ENCODE measurements around the gene FRY.
"Not testable (repeated sequence)": the region's sequence is repeated elsewhere in the genome, so short reads cannot be mapped to it uniquely, and the experiment has no call there.

Gene FRY

DNA sequence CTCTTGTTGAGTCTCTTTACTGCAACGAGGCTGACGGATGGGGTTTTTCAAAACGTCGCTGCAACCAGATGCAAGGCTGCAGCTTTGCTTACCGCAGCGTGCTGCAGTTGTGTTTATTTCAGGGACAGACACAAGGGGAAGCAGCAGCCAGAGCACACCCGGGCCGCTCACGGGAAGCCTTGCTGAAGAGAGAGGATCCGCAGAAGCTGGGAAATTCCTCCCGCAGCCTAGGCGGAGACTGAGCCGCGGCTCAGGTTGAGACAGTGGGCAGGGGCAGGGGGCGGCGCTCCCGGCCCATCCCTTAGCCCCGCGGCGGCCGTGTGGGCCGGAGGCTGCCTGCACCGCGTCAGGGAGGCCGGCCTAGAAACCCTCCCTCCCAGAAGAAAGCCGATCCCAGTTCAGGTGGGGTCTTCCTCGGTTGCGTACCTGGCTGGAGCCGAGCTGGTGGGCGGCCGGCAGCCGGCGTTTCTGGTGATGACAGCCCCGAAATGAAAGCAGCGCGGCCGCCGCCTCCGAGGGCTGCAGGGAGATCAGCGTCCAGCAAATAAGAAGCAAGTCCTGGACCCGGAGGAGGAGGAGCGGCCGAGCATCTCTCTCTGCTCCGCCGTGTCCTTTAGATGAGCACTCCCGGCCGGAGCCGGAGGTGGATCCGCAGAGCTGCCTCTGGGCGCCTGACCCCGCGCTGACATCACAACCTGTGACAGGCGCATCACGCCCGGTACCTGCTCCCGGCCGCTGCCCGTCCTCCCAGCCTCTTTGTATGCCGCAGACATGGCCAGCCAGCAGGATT lies at the start of gene FRY:
Gene FRY (plus strand): TSS at position 750 of the 790 bp plus-strand sequence. CDS start 22 bp downstream, at position 772.
- peak in 1 of 3 donors; percentile 17 for DNase-seq (ENCODE audit: low read depth in 3 of 3, low spot score in 1 of 3)

DNA sequence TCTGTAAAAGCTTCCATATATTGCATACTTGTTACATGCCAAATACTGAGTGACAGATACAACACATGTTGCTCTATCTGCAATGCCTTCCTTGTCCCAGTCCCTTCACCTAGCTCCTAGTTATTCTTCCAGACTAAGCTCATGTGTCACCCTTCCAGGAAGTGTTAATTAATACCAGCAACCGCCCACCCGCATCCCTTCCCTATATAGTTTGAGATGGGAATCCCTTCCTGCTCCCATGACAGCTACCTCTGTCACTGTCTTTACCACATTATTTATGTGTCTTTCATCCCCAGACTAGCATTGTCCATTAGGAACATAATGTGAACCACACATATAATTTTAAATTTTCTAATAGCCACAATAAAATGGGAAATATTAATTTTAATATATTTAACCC lies 49.5 kb upstream of the FRY start:
- no peak for DNase-seq (ENCODE audit: low read depth in 3 of 3, low spot score in 1 of 3)

DNA sequence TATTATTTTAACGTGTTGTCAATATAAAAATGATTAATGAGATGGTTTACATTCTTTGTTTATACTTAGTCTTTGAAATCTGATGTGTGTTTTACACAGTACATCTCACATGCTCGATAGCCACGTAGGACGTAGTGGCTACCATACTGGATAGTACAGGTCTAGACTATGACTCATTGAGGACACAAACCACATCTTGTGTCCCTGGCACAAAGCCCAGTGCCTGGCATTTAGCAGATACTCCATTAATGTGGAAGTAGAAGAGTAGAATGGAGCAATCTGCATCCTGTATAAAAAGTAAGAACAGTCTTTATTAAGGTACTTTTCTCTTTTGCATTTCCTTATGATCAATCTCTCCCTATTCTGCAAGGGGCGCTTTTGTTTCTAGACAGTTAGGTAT lies 49.0 kb upstream of the FRY start:
- no peak for DNase-seq (ENCODE audit: low read depth in 3 of 3, low spot score in 1 of 3)

DNA sequence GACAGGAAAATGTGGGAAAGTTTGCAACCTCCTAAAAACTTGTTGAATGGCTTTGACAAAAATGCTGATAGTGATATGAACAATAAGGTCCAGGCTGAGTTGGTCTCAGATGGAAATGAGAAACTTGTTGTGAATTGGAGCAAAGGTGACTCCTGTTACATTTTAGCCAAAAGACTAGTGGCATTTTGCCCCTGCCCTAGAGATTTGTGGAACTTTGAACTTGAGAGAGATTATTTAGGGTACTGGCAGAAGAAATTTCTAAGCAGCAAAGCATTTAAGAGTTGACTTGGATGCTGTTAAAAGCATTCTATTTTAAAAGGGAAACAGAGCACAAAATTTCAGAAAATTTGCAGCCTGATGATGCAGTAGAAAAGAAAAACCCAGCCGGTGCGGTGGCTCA lies 47.9 kb upstream of the FRY start:
- not testable (repeated sequence) for DNase-seq (ENCODE audit: low read depth in 3 of 3, low spot score in 1 of 3)

DNA sequence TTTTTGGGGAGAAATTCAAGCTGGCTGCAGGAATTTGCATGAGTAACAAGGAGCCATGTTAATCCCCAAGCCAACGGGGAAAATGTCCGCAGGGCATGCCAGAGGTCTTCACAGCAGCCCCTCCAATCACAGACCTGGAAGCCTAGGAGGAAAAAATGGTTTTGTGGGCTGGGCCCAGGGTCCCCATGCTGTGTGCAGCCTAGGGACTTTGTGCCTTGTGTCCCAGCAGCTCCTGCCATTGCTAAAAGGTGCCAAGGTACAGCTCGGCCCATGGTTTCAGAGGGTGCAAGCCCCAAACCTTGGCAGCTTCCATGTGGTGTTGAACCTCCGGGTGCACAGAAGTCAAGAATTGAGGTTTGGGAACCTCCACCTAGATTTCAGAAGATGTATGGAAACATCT lies 47.2 kb upstream of the FRY start:
- not testable (repeated sequence) for DNase-seq (ENCODE audit: low read depth in 3 of 3, low spot score in 1 of 3)

DNA sequence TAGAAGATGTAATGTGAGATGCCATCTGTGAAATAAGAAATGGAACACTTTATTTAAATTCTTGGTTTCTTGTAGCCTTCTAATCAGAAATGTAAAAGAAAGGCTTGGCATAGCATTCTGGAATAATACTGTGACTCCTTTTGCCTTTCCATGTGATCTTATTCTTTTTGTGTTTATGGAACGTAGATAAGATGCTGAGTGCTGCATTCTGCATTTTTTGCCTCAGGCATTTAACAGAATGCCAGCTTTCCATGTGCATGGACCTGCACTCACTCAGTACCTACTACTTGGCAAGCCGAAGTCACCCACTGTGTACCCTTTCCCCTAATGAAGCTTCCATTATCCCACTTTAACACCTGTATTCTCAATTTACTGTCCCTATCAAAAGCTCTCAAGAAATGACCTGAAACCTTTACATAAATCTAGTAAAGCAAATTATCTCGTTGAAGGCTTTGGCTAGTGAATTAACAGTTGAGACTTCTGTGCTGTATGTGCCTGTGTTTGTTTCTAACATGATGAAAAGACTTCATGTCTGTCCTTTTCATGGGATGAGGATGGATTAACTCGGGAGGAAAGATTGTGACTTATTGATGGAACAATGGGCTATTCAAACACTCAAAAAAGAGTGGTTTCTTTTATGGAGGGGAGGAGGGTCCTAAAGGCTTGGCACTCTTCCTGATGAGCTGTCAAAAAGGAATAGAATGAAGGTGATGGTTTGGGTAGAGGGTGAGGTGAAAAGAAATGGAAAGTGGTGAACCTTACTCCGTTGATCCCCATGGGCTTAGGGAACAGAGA lies 44.7 kb upstream of the FRY start:
- DNase-seq (ENCODE audit: low read depth in 3 of 3, low spot score in 1 of 3): no peak

DNA sequence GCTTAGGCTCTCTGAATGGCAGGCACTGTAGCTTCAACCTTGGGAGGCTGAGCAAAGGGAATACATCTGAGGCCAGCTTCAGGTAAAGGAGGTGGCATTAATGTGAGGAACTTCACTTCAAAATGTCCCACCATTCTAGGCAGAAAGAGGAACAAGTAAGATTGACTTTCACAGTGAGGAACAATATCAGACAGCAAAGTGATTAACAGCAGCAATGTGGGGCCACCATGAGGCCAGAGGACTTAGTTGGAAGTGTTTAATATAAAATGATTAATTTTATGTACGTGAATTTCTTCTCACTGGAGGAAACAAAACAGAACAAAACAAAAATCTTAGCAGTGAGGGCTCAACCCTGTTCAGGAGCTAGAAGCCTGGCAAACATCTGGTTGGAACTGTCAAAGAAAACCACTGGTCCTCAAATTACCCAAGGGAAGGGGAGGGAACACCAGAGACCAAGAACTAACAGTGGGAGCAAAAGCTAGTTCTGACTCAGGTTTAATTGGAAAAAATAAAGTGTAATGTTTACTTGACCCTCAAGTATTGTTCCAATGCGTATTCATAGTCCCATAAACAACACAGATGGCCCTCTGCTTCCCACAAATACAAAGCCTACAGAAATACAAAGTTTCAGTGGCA lies 43.9 kb upstream of the FRY start:
- no peak for DNase-seq (ENCODE audit: low read depth in 3 of 3, low spot score in 1 of 3)

DNA sequence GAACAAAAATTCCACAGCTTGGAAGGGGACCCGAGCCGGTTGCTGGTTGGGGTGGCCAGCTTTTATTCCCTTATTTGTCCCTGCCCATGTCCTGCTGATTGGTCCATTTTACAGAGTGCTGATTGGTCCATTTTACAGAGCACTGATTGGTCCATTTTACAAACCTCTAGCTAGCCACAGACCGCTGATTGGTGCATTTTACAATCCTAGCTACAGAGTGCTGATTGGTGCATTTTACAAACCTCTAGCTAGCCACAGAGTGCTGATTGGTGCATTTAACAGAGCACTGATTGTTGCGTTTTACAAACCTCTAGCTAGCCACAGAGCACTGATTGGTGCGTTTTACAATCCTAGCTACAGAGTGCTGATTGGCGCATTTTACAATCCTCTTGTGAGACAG lies 37.2 kb upstream of the FRY start:
- not testable (repeated sequence) for DNase-seq (ENCODE audit: low read depth in 3 of 3, low spot score in 1 of 3)

DNA sequence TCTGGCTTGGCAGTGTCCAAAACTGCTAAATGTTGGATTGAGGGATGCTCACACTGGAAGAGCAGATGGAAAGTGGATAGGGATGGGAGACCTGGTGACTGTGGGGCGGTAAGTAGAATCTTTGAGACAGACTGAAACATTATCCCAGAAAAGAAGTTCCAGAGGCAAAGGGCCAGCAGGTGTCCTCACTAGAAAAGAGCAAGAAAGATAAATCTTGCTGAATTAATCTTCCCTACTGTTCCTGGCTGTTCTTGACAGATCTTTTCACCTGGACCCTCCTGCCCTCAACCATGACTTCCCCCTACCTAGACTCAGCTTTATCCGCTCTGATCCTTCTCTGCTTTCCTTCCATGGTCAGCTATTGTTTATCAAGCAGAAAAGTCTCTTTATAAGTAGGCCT lies 35.0 kb upstream of the FRY start:
- no peak for DNase-seq (ENCODE audit: low read depth in 3 of 3, low spot score in 1 of 3)

DNA sequence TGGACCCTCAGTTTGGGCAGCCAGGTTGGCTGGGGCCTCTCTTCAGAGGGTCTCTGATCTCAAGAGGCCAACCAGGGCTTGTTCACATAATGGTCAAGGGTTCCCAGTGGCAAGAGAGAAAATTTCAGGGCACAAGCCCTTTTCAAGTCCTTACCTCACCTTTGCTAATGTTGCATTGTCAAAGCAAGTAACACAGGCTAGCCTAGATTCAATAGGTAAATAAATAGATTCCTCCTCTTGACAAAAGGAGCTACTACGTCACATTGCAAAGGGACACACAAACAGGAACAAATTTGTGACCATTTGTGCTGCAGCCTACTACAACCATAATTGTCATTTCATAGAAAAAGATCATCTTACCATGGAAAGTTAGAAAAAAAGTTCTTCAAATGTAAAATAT lies 33.9 kb upstream of the FRY start:
- DNase-seq (ENCODE audit: low read depth in 3 of 3, low spot score in 1 of 3): no peak

DNA sequence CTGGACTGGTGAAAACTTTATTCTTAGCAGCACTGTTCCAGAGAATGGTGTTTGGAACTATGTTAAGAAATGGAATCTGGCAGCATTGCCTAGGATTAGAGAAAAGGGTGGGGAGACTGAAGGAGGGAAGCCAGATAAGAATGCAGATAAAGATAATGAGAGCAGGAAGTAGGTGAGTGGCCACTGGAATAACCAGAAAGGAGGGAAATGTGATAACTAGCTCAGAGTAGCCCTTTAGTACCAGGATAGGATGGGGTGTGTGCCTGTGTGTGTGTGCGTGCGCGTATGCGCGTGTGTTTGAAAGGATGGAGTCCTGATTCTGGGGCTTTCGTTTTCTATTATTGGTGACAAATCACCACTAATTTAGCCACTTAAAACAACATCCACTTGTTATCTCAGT lies 33.4 kb upstream of the FRY start:
- DNase-seq (ENCODE audit: low read depth in 3 of 3, low spot score in 1 of 3): no peak

DNA sequence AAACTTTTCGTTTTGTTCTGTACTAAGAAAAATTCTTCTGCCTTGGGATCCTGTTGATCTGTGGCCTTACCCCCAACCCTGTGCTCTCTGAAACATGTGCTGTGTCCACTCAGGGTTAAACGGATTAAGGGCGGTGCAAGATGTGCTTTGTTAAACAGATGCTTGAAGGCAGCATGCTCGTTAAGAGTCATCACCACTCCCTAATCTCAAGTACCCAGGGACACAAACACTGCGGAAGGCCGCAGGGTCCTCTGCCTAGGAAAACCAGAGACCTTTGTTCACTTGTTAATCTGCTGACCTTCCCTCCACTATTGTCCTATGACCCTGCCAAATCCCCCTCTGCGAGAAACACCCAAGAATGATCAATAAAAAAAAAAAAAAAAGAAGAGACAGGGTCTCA lies 30.8 kb upstream of the FRY start:
- not testable (repeated sequence) for DNase-seq (ENCODE audit: low read depth in 3 of 3, low spot score in 1 of 3)

DNA sequence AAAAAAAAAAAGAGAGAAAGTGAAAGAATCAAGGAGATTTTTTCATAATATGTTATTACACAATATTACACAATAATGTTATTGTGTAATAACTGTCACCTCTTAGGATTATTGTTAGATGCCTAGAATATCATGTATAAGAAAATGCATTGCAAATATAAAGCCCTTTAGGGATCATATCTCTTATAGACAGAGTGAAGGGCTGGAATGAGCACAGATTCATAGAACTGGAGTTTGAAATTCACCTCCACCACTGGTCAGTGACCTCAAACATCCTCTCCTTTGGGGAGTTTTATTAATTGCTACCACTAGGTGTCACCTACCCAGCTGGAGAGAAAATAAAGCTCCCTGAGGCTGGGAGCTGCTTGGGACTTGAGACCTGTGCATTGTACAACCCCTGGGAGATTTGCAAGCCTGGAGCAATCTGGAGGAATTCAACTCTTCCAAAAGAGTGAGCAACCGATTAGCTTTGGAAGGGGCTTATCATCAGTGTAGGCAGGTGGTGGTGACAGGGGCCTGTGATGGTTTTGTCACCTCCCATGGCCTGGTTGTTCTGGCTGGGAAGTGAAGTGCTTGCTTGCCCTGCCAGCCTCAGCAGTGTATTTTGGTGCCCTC lies 30.3 kb upstream of the FRY start:
- DNase-seq (ENCODE audit: low read depth in 3 of 3, low spot score in 1 of 3): no peak

DNA sequence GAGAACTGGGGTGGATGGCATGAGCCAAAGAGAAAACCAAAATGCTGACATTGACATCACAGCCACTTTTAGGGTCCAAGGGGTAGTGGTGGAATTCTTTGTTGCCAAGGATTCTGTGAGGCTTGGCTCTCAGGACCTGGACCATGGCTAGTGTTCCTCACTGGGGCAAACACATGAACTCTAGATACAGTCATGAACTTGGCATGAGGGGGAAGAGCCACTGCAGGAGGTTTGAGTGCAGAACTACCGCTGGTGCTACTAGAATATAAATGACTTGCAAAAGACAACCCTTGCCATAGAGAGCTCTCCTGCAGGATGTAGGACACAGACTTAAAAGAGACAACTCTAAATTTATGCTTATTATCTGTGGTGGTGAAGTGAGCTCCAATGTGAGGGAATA lies 29.8 kb upstream of the FRY start:
- no peak for DNase-seq (ENCODE audit: low read depth in 3 of 3, low spot score in 1 of 3)

DNA sequence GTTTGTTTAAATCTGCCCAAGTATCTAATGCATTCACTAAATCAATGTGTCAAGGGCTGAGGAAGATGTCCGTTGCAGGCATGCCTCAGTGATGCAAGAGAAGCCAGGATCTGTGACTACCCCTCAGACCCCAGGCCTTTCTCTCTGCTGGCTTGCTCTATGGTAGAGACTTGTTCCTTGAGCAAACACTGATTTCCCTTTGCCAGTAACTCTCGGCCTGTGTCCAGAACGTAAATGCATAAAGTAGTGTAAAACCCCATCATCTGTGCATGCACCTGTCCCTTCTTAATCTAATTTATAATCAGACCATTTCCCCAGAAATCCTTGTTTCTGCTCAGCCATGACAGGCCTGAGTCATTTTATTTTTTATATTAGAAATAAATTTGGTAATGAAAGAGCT lies 28.7 kb upstream of the FRY start:
- DNase-seq (ENCODE audit: low read depth in 3 of 3, low spot score in 1 of 3): no peak

DNA sequence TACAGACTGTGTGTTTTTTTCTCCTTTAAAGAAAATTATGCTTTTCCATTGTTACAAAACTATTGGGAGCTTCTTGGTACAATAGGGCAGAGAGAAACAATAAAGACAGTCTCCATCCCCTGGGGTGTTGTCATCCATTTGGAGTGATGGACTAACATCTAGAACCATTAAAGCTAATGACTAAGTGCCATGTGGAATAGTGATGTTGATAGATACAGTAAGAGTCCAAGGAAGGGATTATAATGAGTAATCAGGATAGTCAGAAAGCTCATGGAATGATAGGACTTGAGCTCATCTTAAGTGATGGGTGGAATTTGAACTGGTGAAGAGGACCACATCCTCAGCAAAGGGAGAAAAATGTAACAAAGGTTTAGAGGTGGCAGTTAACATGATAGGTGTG lies 24.1 kb upstream of the FRY start:
- no peak for DNase-seq (ENCODE audit: low read depth in 3 of 3, low spot score in 1 of 3)

DNA sequence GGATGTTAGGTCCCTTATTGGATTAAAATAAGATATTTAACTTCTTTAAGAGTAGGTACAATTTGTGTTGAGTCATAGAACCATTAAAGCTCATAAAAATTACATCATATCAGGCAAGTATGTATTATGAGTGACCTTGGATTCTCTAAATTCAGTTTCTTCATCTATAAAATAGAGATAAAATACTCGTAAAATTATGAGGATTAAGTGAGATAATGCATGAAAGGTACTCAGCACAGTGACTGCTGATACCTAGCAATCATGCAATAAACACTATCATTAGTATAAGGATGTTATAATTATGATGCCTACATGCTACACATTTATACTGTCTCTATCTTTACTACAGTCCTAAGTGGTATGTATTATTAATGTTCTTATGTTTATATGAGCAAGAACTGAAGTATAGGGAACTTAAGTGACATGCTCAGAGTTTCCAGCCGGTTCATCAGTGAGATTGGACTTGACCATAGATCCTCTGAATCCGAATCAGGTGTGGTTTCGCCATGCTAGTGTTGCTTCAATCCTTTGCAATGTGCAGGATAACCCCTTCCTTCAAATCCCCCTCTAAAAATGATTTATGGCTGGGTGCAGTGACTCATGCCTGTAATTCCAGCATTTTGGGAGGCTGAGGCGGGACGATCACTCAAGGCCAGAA lies 22.9 kb upstream of the FRY start:
- no peak for DNase-seq (ENCODE audit: low read depth in 3 of 3, low spot score in 1 of 3)

DNA sequence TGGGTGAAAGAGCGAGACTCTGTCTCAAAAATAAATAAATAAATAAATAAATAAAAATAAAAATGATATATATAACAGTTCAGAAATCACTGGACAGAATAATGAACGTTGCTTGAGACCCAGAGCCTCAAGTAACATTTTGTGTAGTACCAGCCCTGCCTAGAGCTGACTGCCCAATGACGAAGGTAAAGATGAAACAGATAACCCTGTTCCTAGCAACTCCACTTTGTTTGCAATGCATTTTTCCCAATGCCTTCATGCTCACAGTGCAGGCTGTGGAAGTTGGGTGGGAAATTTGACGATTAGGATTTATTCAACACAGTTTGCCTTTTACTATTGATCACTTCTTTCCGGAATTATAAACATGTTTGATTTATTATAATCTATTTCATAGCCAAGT lies 22.2 kb upstream of the FRY start:
- no peak for DNase-seq (ENCODE audit: low read depth in 3 of 3, low spot score in 1 of 3)

DNA sequence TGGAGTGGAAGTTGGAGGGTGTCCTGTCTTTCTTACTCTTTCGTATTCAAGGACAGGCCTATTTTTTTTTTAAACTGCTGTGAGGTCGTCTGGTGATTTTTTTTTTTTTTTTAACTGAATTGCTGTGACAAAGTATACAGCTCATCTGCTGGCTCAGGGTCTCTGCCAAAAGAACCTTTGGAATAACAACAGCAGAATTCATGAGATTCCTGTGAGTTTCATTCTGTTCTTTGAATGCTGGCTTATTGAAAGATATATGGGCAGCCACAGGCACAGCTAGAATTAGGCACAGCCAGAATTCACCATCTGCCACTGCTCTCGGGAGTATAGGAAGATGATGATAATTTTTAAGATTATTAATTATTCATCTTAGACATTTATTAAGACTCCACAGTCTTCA lies 21.4 kb upstream of the FRY start:
- no peak for DNase-seq (ENCODE audit: low read depth in 3 of 3, low spot score in 1 of 3)

DNA sequence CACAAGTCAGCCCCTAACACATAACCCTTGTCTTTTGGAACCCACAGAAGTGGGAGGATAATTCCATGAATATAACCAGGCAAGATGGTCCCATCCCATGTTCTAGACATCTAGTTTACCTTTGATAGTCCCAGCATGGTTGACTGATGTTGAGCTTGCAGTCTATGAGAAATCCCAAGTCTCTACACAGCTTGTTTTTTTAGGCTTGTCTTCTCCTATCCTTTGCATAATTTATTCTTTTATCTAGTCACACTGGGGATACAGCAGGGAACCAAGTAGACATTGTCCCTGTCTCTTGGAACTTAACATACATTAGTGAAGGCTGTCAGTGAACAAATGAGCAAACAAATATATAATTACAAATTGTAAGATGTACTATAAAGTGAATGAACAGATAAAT lies 19.6 kb upstream of the FRY start:
- DNase-seq (ENCODE audit: low read depth in 3 of 3, low spot score in 1 of 3): no peak

DNA sequence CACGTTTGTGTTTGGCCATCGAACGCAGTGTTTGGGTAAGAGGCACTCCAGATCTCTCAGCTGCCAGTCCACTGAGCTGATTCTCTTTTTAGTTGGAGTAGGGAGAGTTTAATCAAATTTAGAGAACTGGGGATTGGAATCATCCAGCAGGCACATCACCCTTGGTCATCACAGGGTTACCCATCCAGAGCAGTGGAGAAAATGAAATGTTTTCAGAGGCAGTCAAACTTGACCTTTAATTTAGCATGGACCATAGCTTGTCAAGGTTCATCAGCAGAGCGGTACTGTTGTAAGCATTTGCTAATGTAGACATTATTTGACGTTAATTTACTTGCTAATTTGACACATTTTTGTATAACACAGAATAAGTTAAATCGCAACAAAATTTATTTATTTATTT lies 18.4 kb upstream of the FRY start:
- DNase-seq (ENCODE audit: low read depth in 3 of 3, low spot score in 1 of 3): no peak
